Esophagus squamous epithelium (tissue), 5 donors: Measurements from ENCODE around the gene IRF4. TPM values are rescaled to one million over a fixed set of nuclear protein-coding genes. Genes with fewer than 3 reads are reported as not detected.
A peak's percentile ranks its signal among the peaks of the same experiment; 100 is the strongest.

ENCODE experiments used
- DNase-seq: peaks from one replicate; lab custom pipeline; 2025; lab: John Stamatoyannopoulos, UW
- H3K27ac ChIP-seq, 4 donors: fragments of 200-600 bp; sonication (generic); one replicate each; pipeline ENCODE4 v1.5.1; 2016 to 2019; ENCODE audit warnings: mild to moderate bottlenecking in 1 of 4
- H3K27me3 ChIP-seq, 4 donors: fragments of 200-600 bp; sonication (generic); 1 replicate in 3 of 4; 2 replicates in 1 of 4; pipeline versions ENCODE4 v1.5.1 to v1.6.0; 2017 to 2021; ENCODE audit warnings: antibody characterized with exemption in 1 of 4
- H3K36me3 ChIP-seq, 3 donors: fragments of 200-600 bp; sonication (generic); one replicate each; pipeline ENCODE4 v1.5.1; 2016 to 2019
- H3K4me1 ChIP-seq, 3 donors: fragments of 200-600 bp; sonication (generic); one replicate each; pipeline ENCODE4 v1.5.1; 2017 to 2019
- H3K4me3 ChIP-seq, 4 donors: fragments of 200-600 bp; sonication (generic); 1 replicate in 3 of 4; 2 replicates in 1 of 4; pipeline ENCODE4 v1.5.1; 2016 to 2019; ENCODE audit warnings: mild to moderate bottlenecking in 2 of 4, moderate library complexity in 1 of 4
- H3K9me3 ChIP-seq, 3 donors: fragments of 200-600 bp; sonication (generic); one replicate each; pipeline ENCODE4 v1.5.1; 2016 to 2019
- CTCF ChIP-seq, 6 experiments: fragments of 450-650 bp in 4 of 6; fragments of 200-600 bp in 2 of 6; sonication (generic) in 2 of 6; IDR thresholded peaks; one replicate each; pipeline ENCODE4 v1.5.1; 2016 to 2019; ENCODE audit warnings: antibody characterized with exemption in 6 of 6, mild to moderate bottlenecking in 4 of 6, moderate library complexity in 4 of 6
- POLR2A ChIP-seq, 4 donors: fragments of 450-650 bp; IDR thresholded peaks; one replicate each; pipeline ENCODE4 v1.6.1; 2017; ENCODE audit warnings: antibody characterized with exemption in 4 of 4, mild to moderate bottlenecking in 4 of 4, moderate library complexity in 3 of 4
- WGBS, 2 donors: methylation state at CpG; one replicate each; pipeline ENCODE4 v1.1.5; 2018; 5-methylcytosine and 5-hydroxymethylcytosine counted together
- intact Hi-C: fragments of 100-400 bp; cut with DNase I; formaldehyde crosslinking; loops from one replicate; pipeline ENCODE4 v1.15.0; 2022
- total RNA-seq, 4 donors: library from RNA; depleted of rRNA; stranded (reverse); fragments of >200 nt; gene quantifications; one replicate each; pipeline ENCODE4 v1.1.0, GENCODE V29; 2016
- donor health status: DM: yes; HTN: yes; CAD: no.

The IRF4 gene
- 1 to 10 TPM in 2 of 4 donors, under 1 TPM in 2; 0.40 to 1.9 (median 1.2) TPM for total RNA-seq

GRCh38 chr6:391559-392440, at the start of gene IRF4:
TSS of gene IRF4 (plus strand) at chr6:391752. CDS start at chr6:393153, 1,401 bp downstream.
- intact Hi-C loops, result no loop called here
- Histone ChIP-seq H3K36me3 (no peaks in the 10 kb centered on the region), H3K9me3 (no peaks in the 10 kb centered on the region), H3K27ac (peak within 1 kb of the TSS; percentile 13 to 50 (median 36)), H3K4me1 (peaks cover 27 to 39% (median 28%) of the 10 kb centered on the region in 3 donors), H3K4me3 (peak within 1 kb of the TSS; percentile 31 to 61 (median 48)), H3K27me3 (peaks cover 9 to 98% (median 24%) of the 10 kb centered on the region in 4 donors)
- TF ChIP-seq POLR2A (IDR thresholded peaks at IDR 0.05), result peak in 2 of 4 donors; percentile 16 to 72
- no peak for TF ChIP-seq CTCF (IDR thresholded peaks at IDR 0.05)
- WGBS, 2 donors, result 0% methylated on average over 5 of the region's 82 CpGs; no CpG with 5 or more reads in 1 of the 2 donors
- DNase-seq, result no peak

- no peak for TF ChIP-seq CTCF (IDR thresholded peaks at IDR 0.05)
- no peak for TF ChIP-seq POLR2A (IDR thresholded peaks at IDR 0.05)
- H3K27me3 ChIP-seq, result no peaks in the 10 kb centered on the region
- H3K36me3 ChIP-seq, result peaks cover 0 to 33% (median 0%) of the 10 kb centered on the region in 3 donors
- no peak overlapping the region for H3K27ac ChIP-seq
- no peak overlapping the region for H3K4me3 ChIP-seq
- H3K9me3 ChIP-seq, result no peaks in the 10 kb centered on the region
- intact Hi-C loops, result no loop called here
- no peak for DNase-seq
- WGBS, 2 donors, result 74 to 78% methylated on average over 15 to 16 of the region's 16 CpGs
- H3K4me1 ChIP-seq, result peaks cover 0 to 9% (median 0%) of the 10 kb centered on the region in 3 donors
Observed at GRCh38 chr6:341914-342831, 49.4 kb upstream of the IRF4 start.

GRCh38 chr6:342832-343179, 48.7 kb upstream of the IRF4 start:
- Histone ChIP-seq H3K36me3 (peaks cover 0 to 39% (median 0%) of the 10 kb centered on the region in 3 donors), H3K27ac (no peak overlapping the region), H3K9me3 (no peaks in the 10 kb centered on the region), H3K4me1 (peaks cover 0 to 9% (median 0%) of the 10 kb centered on the region in 3 donors), H3K27me3 (no peaks in the 10 kb centered on the region), H3K4me3 (no peak overlapping the region)
- 78 to 89% methylated on average over 8 of the region's 8 CpGs for WGBS, 2 donors
- no peak for DNase-seq
- intact Hi-C loops, result no loop called here
- TF ChIP-seq POLR2A (IDR thresholded peaks at IDR 0.05), result no peak
- TF ChIP-seq CTCF (IDR thresholded peaks at IDR 0.05), result no peak

GRCh38 chr6:343226-343935, 48.2 kb upstream of the IRF4 start:
- Histone ChIP-seq H3K36me3 (peaks cover 0 to 45% (median 5%) of the 10 kb centered on the region in 3 donors), H3K4me3 (no peak overlapping the region), H3K27me3 (no peaks in the 10 kb centered on the region), H3K27ac (no peak overlapping the region), H3K4me1 (peaks cover 0 to 6% (median 0%) of the 10 kb centered on the region in 3 donors), H3K9me3 (no peaks in the 10 kb centered on the region)
- DNase-seq, result no peak
- no peak for TF ChIP-seq POLR2A (IDR thresholded peaks at IDR 0.05)
- intact Hi-C loops, result no loop called here
- WGBS, 2 donors, result 79 to 93% methylated on average over 8 to 10 of the region's 10 CpGs
